ENCODE data around the gene PLA2G10. TPM values are rescaled to one million over a fixed set of nuclear protein-coding genes. Genes with fewer than 3 reads are reported as not detected.

Gene PLA2G10
- total and polyA plus RNA-seq, 2 of the 13 experiments (the other 11 are each of a cell fraction or from before 2014, with no cell fraction given): not detected

DNA sequence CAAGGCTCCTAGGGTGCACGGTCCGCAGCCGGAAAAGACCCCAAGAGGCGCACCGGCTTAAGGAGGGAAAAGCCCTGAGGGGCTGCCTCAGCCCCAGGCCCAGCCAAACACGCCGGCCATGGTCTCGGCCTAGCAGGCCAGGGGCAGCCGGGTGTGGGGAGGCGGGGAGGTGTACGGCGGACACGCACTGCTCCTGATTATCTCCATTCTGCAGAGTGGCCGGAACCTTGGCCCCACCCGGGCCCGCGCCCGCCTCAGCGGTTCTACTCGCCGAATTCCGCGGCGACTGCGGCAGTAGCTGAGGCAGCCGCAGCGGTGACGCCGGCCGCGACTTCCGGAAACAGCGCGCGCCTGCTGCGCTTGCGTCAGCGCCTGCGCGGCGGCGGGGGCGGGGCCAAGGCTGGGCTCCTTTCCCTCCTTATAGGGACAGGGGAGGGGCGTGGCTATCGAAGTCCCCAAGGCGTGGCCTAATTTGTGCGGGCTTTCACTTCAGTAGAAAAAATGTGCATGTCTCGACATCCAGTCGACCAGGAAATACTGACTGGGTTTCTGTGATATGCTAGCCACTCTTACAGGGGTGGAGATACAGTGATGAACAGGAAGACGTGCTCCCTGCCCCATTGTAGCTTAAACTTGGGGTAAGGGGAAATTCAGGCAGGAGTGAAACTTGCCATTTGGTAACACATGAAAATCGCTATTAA, 64.0 kb downstream of the PLA2G10 start, which contains the start of gene PARN (continued):
- TF ChIP-seq DRAP1 (CRISPR knock-in tag; IDR thresholded peaks at IDR 0.05): peak; percentile 95
- TF ChIP-seq FOXP1 (IDR thresholded peaks at IDR 0.05): no peak
- TF ChIP-seq FOXP1 (CRISPR knock-in tag; IDR thresholded peaks at IDR 0.05): no peak
- TF ChIP-seq ZFP90 (CRISPR knock-in tag; IDR thresholded peaks at IDR 0.05; ENCODE audit: borderline replicate concordance): peak; percentile 94; the same call in 1 of the 2 replicates
- peak; percentile 96; the same call in 1 of the 2 replicates for TF ChIP-seq ZNF160 (CRISPR knock-in tag; IDR thresholded peaks at IDR 0.05)
- TF ChIP-seq, protein P1, sequence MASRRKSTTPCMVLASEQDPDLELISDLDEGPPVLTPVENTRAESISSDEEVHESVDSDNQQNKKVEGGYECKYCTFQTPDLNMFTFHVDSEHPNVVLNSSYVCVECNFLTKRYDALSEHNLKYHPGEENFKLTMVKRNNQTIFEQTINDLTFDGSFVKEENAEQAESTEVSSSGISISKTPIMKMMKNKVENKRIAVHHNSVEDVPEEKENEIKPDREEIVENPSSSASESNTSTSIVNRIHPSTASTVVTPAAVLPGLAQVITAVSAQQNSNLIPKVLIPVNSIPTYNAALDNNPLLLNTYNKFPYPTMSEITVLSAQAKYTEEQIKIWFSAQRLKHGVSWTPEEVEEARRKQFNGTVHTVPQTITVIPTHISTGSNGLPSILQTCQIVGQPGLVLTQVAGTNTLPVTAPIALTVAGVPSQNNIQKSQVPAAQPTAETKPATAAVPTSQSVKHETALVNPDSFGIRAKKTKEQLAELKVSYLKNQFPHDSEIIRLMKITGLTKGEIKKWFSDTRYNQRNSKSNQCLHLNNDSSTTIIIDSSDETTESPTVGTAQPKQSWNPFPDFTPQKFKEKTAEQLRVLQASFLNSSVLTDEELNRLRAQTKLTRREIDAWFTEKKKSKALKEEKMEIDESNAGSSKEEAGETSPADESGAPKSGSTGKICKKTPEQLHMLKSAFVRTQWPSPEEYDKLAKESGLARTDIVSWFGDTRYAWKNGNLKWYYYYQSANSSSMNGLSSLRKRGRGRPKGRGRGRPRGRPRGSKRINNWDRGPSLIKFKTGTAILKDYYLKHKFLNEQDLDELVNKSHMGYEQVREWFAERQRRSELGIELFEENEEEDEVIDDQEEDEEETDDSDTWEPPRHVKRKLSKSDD (CRISPR knock-in tag; IDR thresholded peaks at IDR 0.05; ENCODE audit: low read depth): peak; percentile 97
- TF ChIP-seq, protein P2, sequence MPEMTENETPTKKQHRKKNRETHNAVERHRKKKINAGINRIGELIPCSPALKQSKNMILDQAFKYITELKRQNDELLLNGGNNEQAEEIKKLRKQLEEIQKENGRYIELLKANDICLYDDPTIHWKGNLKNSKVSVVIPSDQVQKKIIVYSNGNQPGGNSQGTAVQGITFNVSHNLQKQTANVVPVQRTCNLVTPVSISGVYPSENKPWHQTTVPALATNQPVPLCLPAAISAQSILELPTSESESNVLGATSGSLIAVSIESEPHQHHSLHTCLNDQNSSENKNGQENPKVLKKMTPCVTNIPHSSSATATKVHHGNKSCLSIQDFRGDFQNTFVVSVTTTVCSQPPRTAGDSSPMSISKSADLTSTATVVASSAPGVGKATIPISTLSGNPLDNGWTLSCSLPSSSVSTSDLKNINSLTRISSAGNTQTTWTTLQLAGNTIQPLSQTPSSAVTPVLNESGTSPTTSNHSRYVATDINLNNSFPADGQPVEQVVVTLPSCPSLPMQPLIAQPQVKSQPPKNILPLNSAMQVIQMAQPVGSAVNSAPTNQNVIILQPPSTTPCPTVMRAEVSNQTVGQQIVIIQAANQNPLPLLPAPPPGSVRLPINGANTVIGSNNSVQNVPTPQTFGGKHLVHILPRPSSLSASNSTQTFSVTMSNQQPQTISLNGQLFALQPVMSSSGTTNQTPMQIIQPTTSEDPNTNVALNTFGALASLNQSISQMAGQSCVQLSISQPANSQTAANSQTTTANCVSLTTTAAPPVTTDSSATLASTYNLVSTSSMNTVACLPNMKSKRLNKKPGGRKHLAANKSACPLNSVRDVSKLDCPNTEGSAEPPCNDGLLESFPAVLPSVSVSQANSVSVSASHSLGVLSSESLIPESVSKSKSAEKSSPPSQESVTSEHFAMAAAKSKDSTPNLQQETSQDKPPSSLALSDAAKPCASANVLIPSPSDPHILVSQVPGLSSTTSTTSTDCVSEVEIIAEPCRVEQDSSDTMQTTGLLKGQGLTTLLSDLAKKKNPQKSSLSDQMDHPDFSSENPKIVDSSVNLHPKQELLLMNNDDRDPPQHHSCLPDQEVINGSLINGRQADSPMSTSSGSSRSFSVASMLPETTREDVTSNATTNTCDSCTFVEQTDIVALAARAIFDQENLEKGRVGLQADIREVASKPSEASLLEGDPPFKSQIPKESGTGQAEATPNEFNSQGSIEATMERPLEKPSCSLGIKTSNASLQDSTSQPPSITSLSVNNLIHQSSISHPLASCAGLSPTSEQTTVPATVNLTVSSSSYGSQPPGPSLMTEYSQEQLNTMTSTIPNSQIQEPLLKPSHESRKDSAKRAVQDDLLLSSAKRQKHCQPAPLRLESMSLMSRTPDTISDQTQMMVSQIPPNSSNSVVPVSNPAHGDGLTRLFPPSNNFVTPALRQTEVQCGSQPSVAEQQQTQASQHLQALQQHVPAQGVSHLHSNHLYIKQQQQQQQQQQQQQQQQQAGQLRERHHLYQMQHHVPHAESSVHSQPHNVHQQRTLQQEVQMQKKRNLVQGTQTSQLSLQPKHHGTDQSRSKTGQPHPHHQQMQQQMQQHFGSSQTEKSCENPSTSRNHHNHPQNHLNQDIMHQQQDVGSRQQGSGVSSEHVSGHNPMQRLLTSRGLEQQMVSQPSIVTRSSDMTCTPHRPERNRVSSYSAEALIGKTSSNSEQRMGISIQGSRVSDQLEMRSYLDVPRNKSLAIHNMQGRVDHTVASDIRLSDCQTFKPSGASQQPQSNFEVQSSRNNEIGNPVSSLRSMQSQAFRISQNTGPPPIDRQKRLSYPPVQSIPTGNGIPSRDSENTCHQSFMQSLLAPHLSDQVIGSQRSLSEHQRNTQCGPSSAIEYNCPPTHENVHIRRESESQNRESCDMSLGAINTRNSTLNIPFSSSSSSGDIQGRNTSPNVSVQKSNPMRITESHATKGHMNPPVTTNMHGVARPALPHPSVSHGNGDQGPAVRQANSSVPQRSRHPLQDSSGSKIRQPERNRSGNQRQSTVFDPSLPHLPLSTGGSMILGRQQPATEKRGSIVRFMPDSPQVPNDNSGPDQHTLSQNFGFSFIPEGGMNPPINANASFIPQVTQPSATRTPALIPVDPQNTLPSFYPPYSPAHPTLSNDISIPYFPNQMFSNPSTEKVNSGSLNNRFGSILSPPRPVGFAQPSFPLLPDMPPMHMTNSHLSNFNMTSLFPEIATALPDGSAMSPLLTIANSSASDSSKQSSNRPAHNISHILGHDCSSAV (CRISPR knock-in tag; IDR thresholded peaks at IDR 0.05; ENCODE audit: borderline replicate concordance): no peak
- peak; percentile 90 for TF ChIP-seq KLF13 (CRISPR knock-in tag; IDR thresholded peaks at IDR 0.05)
- no peak for TF ChIP-seq FOXA1 (IDR thresholded peaks at IDR 0.05)
- TF ChIP-seq FOXA1 (CRISPR knock-in tag; IDR thresholded peaks at IDR 0.05): peak; percentile 36
- no peak for TF ChIP-seq NONO (IDR thresholded peaks at IDR 0.05)
- peak; percentile 72; the same call in 1 of the 2 replicates for TF ChIP-seq NONO (CRISPR knock-in tag; conservative IDR thresholded peaks at IDR 0.05)
- TF ChIP-seq RERE (CRISPR knock-in tag; IDR thresholded peaks at IDR 0.05; ENCODE audit: low read depth): 0 out of 2 replicates have a peak, but pooled peaks have one; percentile 4

All from HepG2 (cell line).